HG02571 (cell line): ENCODE data around the gene NXNL2.

Experiments
- ATAC-seq: cut with Tn5 transposase; IDR thresholded peaks from one replicate; pipeline ENCODE4 v1.9.1; 2021; ENCODE audit warnings: mild to moderate bottlenecking, moderate library complexity; ENCODE audit not compliant: unreplicated experiment

NXNL2 gene

GRCh38 chr9:88577256-88578120 is 42.5 kb downstream of the NXNL2 start:
- ATAC-seq = no peak

- ATAC-seq = peak; percentile 87
Observed at GRCh38 chr9:88578121-88579049, 43.4 kb downstream of the NXNL2 start.

DNA sequence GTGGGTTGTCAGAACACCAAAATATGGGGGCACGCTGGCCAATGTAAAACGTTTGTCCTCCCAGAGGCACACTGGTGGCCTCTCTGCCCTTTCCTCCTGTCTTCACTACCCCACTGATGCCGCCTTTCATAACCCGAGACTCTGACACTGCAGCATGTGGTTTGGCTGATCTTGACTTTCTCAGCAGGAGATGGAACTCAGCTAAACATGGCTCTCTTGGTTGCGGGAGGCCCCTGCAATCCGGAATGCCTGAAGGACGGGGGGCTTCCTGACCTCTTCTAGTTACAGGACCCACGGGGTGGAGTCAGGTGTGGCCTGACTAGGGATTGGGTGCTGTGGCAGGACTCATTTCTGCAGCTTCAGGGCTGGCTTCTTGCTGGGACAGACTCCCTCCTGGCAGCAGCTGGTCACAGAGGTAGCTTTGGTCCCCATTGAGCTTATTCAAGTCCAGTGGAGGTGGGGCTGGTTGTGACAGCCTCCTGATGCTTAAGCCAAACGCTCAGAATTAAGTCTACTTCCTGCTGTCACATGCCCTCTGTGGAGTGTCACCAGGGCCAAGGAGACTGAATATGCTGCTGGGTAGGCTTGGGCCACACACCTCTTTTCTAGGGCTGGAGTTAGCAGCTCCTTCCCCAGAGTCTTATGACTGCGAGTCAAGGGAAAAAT is 44.2 kb downstream of the NXNL2 start:
- no peak for ATAC-seq

GRCh38 chr9:88580961-88581360 is 46.0 kb downstream of the NXNL2 start:
- ATAC-seq = no peak

GRCh38 chr9:88583901-88584596 is 49.1 kb downstream of the NXNL2 start:
- ATAC-seq = no peak

DNA sequence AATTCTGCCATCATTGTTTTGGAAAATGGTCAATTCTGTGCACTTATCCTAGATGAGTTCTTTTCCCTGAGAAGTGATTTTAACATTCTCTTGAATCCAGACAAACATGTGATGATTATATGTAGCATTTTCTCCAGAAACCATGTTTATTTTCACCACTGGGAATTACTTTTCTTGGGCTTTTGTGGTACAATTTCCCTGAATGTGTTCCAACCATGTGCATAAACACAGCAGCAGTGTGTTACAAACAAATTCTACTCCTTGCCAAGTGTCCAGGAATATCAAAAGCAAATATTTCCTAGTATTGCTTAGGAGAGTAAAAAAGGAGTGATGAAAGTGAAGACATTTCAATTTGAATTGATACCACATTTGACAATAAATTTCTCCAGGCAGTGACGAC is 50.4 kb downstream of the NXNL2 start:
- no peak for ATAC-seq

DNA sequence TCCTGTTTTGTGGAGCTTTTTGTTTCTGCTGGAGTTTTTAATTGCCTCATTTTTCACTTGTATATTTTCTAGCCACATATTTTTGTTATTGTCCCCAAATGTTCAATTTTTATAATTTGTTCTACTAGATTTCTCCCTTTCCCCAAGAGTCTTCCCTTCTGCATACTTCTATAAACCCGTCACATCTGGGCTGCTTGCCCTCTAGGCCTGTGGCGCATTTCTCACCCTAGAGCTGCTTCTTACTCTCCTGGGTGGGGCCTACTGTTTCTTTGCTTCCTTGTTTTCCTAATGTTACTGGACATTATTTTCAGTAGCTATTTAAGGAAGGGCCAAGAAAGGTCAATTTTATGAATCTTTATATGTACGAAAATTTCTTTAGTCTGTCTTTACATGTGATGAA is 51.5 kb downstream of the NXNL2 start:
- ATAC-seq = no peak

- no peak for ATAC-seq
Observed at GRCh38 chr9:88587182-88587581, 52.2 kb downstream of the NXNL2 start.

DNA sequence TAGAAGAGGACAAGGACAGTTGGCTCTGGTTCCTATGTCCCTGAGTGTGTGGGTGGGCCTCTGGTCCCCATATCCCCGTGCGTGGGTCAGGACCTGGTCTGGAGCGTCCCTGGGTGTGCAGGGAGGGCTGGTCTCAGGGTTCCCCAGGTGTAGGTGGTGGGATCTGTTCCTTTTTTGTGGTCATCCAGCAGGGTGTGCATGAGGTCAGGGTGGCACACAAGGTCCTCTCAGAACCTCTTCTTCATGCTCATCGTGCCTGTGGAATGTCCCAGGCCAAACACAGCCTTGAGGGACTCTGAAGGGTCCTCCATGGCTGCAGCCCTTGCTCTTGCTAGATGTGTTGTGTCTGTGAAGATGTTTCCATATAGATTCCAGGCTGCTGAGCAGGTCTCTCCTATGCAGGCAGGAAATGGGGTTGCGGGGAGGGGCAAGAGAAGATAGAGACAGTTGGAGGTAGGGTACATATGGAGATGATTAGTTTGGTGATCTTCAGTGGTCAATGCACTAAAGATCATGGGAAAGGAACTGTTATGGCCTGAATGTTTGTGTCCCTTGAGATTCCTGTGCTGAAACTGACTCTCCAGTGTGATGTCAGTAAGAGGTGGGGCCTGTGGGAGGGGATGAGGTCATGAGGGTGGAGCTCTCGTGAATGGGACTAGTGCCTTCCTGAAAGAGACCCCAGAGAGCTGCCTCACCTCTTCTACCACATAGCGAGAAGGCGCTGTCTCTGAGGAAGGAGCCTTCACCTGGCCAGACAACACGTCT is 53.1 kb downstream of the NXNL2 start:
- no peak for ATAC-seq

- ATAC-seq = no peak
Observed at GRCh38 chr9:88589656-88590055, 54.7 kb downstream of the NXNL2 start.

GRCh38 chr9:88590558-88591146 is 55.7 kb downstream of the NXNL2 start:
- ATAC-seq = no peak

DNA sequence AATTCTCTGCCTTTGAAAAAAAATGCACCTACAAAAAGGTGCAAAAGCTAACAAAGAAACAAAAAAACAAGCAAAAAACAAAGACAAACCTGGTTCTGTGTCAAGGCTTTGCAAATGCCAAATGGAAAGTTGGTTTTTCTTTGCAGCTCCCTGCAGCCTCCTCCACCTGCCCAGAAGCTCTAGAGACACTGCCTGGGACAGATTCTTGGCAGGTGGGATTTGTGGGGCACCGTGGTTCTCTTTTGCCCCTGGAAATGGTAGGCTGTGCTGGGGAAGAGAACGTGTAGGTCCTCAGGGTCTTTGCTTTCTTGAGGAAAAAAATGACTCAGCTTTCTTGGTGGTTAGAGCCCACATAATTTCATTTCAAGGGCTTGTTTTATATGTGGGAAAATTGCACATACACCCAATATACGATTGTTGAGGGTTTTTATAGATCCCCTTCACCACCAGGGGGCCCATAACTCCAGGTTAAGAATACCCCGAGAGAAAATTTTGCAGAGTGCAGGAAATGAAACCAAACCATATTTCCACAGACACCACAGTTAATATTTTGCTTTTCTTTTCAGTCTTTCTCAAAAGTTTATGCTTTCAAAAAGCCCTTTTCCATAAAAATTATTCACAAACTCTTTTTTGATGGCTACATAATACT is 58.7 kb downstream of the NXNL2 start:
- ATAC-seq = no peak
